HG03095 (cell line): ENCODE measurements around the gene CEMIP.

ENCODE experiments used
- ATAC-seq: cut with Tn5 transposase; IDR thresholded peaks from one replicate; pipeline ENCODE4 v1.9.1; 2021; ENCODE audit warnings: moderate library complexity; ENCODE audit not compliant: unreplicated experiment

Gene CEMIP

DNA sequence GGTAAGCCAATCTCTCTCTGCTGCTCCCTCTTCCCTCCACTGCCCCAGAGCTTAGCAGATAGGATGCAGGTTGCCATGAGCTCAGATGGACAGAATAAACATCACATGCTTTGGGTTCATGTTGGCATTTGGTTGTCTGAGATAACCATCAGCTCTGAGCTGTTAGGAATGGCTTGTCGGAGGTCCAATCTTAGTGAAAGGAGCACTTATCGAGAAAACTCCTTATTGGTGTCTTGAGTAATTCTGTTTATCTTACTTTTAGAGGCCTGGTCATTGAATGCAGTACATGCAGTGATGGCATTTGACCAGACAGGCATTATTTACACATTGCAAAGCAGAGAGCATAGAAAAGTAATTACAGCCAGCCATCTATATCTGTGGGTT, 99.7 kb downstream of the CEMIP start:
- ATAC-seq, result no peak

DNA sequence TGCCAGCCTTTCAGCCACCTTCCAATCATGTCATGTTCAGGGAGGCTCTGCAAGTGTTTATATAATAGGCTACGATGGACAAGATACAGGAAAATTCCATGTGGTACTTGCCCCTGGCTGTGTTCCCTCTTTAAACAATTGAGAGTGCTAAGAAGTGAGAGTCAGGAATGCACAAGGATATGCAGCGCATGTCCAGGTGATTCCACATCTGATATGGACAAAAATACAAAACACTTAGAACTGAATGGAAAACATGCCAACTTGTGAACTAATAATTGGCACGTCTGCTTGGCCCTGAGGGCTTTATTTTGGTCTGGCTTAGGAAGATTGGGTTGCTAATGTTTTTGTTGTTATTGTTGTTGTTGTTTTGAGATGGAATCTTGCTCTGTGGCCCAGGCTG, 100.9 kb downstream of the CEMIP start:
- ATAC-seq, result no peak

DNA sequence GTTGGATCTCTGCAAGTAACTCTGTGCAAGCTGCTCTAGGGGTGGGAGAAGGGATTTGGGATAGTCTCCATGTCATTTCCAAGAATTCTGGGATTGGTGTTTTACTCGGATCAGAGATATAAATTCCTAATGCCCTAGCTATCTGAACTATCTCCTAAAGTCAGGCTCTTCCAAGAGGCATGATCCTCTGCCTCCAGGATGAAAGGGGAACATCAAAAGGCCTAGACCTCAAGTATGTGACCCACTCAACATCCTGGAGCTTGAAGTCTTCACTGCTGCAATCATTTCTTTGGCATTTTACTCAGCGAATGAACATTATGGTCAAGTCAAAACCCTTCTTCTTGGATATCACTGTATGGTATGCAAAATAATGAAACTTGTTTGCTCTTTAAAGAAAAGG, 104.5 kb downstream of the CEMIP start:
- no peak for ATAC-seq

DNA sequence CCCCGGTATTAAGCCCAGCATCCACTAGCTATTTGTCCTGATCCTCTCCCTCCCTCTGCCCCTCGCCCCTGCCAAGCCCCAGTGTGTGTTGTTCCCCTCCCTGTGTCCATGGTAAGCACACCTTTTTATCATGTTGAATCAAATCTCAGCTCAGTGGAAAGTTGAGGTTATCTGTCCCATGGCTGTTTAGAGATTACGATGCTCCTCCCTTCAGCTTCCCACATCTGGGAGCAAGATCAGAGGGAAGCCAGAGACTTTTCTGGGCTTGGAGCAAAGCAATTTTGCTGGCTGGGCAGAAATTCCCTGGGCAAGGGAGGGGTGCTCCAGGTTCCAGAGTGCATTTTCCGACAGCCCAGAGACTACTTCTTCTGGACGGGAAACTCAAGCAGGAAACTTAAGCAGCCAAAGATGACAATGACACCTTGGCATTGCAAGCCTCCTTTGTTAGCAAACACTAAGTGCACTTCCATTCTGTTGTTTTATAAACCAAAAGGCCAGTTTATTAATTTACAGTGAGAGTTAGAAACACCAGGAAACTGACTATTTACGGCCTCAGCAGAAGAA, 105.9 kb downstream of the CEMIP start:
- ATAC-seq, result no peak

DNA sequence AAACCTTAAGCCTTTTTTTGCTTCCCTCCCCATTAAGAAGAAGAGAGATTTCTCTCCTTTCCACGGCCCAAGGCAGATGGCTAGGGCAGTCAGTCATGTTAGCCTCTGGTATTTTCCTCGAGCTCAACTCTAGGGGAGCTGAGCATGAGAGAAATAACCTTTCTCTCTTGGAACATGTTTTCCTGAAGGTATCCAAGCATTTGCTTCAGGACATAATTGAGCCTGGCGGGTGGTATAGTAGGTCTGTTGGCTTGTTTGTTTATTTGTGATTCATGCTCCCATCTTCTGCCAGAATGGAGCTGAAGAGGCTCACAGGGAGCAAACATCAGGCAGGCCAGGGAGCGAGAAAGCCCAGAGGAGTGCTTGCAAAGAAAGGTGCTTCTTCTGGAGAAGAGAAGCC, 108.0 kb downstream of the CEMIP start:
- ATAC-seq, result no peak

DNA sequence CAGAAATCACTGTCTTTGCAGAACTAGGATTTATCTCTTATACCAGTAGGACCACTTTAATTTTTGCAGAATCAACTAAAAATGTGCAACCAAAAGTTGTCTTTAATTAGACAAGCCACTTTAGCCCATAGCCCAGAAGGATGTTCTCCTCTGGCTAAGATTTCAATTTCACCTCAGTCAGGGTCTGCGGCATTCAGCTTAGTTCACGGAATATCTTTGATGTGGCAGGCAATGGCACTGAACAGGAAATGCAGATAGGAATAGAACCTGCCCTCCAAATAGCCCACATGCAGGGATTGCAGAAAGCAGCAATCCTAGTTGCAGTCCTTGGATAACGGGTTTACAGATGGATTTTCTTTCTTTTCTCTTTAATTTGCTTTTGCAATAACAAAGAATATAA, 109.7 kb downstream of the CEMIP start:
- ATAC-seq, result no peak

DNA sequence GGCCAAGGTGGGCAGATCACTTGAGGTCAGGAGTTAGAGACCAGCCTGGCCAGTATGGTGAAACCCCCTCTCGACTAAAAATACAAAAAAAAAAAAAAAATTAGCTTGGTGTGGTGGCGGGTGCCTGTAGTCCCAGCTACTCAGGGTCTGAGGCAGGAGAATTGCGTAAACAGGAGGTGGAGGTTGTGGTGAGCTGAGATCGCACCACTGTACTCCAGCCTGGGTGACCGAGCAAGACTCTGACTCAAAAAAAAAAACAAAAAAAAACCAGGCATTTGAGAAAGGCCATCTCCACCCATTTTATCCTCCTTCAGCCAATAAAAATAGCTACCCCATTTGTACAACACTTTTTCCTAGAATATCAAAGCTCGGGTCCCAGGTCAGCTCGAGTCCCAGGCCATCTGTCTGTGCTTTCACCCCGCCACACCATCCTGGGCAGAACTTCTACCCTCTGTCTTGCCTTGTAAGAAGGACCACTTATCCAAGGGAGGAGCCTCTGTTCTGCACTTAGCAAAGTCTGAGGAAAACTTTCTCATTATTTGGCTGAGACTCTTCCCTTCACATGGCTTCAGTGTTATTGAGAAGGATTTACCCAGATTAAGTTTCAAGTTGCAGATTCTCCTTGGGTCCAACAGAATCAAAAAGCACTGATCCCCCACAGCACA, 111.3 kb downstream of the CEMIP start:
- no peak for ATAC-seq

DNA sequence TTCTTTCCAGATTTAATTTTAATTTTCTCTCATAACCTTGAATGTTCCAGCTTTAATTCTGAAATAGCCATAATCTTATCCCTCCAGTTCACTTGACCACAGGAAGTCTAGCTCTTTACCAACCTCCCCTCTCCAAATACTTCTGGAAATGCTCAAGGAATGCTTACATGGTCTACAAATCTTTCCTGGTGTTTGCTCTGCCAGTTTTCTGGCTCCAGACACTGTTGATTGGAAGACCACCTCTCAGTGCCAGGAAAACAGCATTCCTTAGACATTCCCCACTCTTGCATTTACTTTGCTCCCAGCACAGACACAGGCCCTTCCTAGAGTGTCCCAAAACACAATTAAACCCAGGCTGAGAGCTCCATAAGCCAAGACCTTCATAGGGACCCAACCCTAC, 111.8 kb downstream of the CEMIP start:
- ATAC-seq, result no peak

DNA sequence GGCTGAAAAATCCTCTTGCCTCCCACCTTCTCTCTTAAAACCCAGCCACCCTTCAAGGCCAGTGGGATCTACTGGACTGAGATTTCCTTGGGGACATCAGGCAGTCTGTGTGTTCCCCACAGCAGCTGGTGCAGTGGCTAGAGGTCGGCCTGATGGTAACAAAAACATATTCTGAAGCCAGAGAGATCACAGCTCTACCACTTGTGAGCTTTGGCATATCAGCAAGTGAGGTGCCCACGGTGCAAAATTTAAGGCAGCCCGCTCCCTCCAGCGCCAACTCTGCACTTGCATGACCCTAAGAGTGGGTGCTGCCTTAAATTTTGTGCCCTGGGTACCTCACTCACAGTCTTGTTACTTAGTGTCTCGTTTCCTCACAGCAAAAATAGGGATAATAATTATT, 113.2 kb downstream of the CEMIP start:
- no peak for ATAC-seq

DNA sequence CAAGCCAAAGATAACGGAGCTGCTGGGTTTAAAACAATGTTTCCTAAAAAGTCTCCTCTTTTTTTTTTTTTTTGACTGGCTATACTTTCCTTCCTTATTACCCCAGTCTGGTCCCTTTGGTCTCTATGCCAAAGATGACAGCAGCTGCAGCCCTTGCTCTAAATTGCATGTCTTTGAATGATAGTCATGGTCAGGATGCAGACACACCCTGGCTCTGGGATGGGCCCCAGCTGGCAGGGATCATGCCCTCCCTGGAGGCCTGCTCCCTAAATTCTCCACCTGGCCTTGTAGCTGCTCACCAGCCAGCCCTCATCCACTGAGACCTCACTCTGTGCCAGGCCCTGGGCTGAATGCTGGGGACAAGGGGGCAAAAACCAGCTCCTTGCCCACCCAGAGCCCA, 114.6 kb downstream of the CEMIP start:
- no peak for ATAC-seq

DNA sequence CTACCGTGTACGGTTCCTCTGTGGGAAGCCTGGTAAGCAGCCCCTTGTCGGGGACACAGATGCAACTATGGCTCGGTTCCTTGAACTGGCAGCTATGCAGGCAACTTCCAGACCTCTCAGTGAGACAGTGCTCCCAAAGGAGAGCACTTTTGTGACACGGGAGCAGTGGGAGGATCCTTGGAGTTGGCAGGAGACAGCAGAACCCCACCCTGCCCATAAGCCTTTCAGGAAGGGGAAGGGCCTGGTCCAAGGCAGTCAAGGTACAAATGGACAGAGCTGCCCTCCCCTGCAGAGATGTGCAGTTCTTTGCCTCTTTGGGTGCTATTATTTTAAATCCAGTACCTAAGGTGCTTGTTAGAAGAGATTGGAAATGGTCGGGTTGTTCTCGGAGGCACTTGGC, 115.9 kb downstream of the CEMIP start:
- no peak for ATAC-seq

DNA sequence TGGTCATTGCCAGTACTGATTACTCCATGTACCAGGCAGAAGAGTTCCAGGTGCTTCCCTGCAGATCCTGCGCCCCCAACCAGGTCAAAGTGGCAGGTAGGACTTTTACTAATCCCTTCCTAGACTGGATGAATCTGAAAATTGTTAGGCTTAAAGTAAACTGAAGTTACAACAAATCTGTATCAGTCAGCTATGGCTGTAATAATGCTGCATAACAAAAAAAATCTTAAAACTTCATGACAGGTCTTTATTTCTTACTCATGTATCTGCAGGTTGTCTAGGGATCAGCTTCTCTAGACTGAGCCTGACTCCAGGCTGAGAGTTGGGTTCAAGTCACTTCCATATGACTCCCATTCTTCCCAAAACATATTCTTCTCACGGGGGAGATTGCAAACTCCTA, 116.8 kb downstream of the CEMIP start:
- ATAC-seq, result no peak

DNA sequence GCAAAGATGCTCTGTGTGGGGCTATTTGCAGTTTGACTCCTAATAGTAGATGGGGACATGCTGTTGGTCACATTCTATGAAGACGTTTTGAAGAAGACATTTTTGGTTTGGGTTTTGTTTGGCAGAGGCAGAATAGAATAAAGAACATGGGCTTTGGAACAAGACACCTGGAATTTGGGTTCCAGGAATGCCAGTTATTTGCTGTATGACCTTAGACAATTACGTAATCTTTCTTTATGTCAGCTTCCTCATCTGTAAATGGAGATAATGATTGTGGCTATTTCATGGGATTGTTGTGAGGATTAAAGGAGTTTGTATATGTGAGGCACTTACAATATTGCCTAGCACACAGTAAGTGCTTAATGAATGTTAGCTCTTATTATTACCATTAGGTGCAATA, 118.9 kb downstream of the CEMIP start:
- no peak for ATAC-seq

DNA sequence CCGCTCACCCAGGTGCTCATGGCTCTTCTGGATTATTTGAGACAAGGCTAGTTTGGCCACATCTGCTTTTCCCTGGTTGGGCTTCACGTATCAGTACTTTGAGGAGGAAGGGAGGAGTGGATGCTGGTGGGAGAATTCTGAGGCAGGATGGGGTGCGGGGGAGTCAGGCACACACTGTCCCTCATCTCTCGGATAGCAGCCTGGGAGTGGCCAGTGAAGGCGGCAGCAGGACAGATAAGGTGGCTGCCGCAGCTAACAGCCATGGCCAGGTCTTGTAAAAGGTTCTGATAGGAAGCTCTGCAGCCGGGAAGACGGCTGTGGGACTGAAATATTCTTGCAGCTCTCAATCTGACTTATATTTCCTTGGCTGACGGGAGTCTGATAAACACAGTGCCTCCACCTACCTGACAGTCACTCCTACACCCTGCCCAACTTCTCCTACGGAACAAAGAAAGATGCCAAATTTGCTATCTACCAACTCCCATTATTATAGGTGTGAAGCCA, 123.2 kb downstream of the CEMIP start:
- no peak for ATAC-seq

DNA sequence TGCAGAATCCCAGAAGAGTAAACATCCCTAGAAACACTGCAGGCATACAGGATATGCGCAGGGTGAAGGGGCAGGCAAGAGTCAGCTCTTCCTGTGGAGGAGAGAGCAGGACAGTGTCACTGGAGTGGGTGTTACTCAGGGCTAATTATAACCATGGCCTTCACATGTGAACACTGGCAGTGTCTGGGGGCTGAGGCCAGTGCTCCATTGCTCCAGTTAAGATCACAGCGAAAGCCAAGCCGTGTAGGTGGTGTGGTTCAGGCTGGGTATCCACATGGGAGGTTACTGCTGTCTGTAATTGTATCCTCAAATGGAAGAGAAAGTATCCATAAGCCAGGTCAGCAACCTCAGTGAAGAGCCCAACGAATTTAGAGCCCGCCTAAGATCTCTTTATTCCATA, 125.8 kb downstream of the CEMIP start:
- no peak for ATAC-seq

DNA sequence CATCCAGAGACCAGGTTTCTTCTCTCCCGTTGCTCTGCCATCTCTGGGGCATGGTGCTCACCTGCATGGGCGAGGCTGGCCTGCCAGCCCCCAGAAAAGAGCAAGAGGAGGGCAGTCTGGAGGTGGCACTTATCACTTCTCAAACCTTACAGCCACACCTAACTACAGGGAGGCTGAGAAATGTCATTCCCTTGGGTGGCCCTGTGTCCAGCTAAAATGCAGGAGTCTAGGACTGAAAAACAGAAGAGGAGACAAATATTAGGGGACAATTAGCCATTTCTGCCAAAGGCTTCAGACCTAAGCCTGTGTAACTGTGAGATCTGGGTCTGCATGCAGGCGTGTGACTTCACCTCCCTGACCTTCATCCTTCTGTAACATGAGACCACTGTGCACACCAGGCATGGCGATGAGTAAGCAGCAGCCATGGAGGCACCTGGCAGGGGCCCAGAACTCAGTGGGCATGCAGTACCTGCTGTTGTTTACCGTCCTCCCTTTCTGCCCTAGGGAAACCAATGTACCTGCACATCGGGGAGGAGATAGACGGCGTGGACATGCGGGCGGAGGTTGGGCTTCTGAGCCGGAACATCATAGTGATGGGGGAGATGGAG, 127.1 kb downstream of the CEMIP start:
- no peak for ATAC-seq

DNA sequence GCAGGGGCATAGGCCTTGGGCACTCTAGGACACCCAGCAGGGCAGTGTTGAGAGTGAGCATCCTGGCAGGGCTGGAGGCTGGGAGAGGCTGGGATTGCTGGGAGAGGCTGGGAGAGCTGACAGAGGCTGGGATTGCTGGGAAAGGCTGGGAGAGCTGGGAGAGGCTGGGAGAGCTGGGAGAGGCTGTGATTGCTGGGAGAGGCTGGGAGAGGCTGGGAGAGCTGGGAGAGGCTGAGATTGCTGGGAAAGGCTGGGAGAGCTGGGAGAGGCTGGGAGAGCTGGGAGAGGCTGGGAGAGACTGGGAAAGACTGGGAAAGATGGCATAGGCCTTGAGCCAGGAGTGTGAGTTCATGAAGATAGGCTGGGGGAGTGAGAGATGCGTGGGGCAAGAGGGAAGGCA, 132.7 kb downstream of the CEMIP start:
- ATAC-seq, result no peak

DNA sequence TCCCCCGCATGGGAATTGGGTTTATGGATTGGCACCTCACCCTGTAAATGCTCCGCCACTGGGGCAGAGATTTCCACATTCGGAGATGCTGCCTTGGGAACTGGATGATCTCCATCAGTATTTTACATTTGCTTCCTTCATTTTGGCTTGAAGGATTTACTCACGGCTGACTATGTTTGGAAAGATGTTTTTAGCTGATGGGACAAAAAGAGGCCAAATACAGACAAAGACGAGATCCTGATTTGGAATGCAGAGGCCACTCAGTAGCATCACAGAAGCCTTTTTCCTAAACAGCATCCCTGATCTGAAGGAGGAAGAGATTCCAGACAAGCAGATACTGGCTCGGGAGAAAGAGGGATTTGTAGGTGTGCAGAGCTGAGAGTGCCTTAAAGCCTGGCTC, 133.5 kb downstream of the CEMIP start:
- ATAC-seq, result no peak

DNA sequence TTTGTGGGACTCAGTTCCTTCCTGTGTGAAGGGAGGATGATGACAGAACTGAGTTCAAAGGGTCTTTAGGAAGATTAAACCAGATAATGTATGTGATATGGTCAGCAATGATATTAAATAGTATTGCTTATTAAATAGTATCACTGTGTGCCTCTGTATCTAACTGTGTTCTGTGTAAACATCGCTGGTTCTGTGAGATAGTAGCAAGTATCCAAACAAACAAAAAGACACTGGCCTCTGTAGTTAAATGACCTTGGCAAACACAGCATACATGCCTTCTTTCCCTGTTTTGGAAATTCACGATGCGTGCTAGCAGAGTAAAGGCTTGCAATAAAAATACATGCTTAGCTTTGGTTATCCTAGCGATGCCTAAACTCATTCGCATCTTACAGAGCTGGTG, 134.4 kb downstream of the CEMIP start:
- ATAC-seq, result no peak

DNA sequence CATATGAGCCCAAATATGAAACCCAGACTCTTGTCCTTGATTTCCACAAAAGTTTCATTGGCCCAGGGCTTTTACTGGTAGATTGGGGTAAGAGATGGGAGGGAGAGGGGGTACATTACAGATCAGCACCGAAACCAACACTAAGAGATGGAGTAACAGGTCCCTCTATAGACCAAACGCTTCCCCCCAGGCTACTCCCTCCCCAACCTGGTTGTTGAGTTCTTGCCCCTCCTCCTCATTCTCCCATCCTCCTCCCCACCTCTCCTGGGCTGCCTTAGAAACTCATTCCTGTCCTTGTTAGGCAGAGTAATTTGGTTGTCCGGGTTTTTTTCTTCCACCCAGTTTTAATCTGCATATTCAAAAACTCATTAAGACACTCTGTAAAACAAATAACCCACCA, 136.3 kb downstream of the CEMIP start:
- ATAC-seq, result no peak

DNA sequence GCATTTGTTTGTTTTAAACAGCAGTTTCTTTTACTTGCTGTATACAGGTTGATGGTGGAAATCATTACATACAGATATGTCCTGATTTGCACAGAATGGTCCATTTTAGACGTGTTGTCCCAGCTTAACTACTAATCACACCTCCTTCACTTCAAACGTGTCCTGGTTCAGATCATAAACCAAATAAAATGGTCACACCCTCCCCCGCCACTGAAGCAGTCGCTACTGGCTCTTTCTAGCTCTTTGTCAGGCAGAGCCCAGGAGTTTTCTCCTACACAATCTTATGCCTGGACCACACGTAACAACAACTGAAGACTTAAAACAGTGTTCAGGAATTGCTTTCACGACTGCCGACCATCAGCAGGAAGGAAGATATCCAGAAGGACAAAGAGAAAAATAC, 136.9 kb downstream of the CEMIP start:
- no peak for ATAC-seq

DNA sequence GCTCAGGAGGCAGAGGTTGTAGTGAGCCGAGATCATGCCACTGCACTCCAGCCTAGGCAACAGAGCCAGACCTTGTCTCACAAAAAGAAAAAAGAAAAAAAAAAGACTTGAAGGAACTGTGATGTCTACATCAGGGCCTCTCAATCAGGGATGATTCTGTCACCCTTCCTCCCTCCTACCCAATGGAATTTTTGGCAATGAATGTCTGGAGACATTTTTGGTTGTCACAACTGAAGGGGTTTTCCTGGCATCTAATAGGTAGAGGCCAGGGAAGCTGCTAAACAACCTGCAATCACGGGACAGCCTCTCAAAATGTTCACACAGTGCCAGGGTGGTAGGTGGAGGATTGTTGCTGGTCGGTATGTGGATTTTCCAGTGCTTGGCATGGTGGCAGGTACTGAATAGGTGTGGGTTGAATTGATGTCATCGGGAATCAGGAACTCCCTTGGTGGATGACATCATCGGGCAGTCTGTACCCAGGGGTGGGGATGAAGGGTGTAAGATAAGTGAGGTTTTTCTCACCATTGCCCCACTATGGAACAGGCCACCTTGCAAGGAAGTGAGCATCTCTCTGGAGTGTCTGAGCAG, 139.1 kb downstream of the CEMIP start:
- no peak for ATAC-seq
